ENCODE results near the gene ROBO4. TPM values are rescaled to one million over a fixed set of nuclear protein-coding genes. Genes with fewer than 3 reads are reported as not detected.

ROBO4 gene
- total and polyA plus RNA-seq, 2 donors (not counting 1 experiment from before 2014, with no cell fraction given) = not detected

DNA sequence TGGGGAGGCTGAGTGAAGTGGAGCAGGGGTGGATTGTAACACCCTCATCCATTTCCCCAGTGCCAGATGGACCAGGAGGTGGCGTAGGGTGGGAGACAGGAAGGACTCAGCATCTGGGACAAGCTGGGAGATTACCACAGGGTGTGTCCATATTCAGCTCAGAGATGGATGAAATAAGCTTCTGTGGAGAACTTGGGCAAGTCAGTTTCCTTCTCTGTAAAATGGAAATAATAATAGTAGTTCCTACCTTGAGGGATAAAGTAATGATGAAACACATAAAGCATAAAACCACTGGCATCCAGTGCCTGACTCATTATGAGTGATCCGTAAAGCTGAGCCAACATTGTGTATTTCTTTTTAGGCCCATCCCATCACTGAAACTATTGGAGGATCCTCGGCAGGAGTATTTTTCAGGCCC lies 607 bp upstream of the ROBO4 start:
- H3K9me3 ChIP-seq (ENCODE audit: control extremely low read depth in 1 of 3, control insufficient read depth in 2 of 3, insufficient read depth in 1 of 3, low read length in 2 of 3) = no peaks in the 10 kb centered on the region
- ATAC-seq (ENCODE audit: low read depth) (no peak), DNase-seq (no peak)
- H3K4me3 ChIP-seq (ENCODE audit: control extremely low read depth in 1 of 5, extremely low read depth in 1 of 5, insufficient read depth in 1 of 5, low read depth in 2 of 5, low read length in 4 of 5) = no peak overlapping the region
- no peak overlapping the region for H3K27ac ChIP-seq (ENCODE audit: low read length in 2 of 2)
- no peaks in the 10 kb centered on the region for H3K36me3 ChIP-seq (replicated peaks in 1 of 2; ENCODE audit: control extremely low read depth in 1 of 2, control insufficient read depth in 1 of 2, extremely low read depth in 1 of 2, insufficient read depth in 2 of 2, low read length in 1 of 2)
- Mint-ChIP-seq H3K9me3 (ENCODE audit: insufficient read depth) (no peaks in the 10 kb centered on the region), H3K27ac (no peak overlapping the region), H3K27me3 (peaks cover 47% of the 10 kb centered on the region), H3K4me1 (no peaks in the 10 kb centered on the region), H3K4me3 (no peak overlapping the region)
- H3K4me2 ChIP-seq (replicated peaks; ENCODE audit: low read depth, low read length, poor library complexity, severe bottlenecking) = no peak overlapping the region
- TF ChIP-seq, protein P1, sequence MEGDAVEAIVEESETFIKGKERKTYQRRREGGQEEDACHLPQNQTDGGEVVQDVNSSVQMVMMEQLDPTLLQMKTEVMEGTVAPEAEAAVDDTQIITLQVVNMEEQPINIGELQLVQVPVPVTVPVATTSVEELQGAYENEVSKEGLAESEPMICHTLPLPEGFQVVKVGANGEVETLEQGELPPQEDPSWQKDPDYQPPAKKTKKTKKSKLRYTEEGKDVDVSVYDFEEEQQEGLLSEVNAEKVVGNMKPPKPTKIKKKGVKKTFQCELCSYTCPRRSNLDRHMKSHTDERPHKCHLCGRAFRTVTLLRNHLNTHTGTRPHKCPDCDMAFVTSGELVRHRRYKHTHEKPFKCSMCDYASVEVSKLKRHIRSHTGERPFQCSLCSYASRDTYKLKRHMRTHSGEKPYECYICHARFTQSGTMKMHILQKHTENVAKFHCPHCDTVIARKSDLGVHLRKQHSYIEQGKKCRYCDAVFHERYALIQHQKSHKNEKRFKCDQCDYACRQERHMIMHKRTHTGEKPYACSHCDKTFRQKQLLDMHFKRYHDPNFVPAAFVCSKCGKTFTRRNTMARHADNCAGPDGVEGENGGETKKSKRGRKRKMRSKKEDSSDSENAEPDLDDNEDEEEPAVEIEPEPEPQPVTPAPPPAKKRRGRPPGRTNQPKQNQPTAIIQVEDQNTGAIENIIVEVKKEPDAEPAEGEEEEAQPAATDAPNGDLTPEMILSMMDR (IDR thresholded peaks at IDR 0.05) = no peak
- no peak for TF ChIP-seq EZH2 (IDR thresholded peaks at IDR 0.05; ENCODE audit: borderline replicate concordance, insufficient read depth, low read depth, low read length, poor library complexity, severe bottlenecking)
- CTCF ChIA-PET = interaction anchor here (1.1 kb wide), 1 partner anchor 43 kb away, joined by 3 read pairs; no protein-coding TSS in a partner anchor
- H4K20me1 ChIP-seq (ENCODE audit: control insufficient read depth, insufficient read depth, low read length, poor library complexity, severe bottlenecking) = no peaks in the 10 kb centered on the region
- no peaks in the 10 kb centered on the region for H3K4me1 ChIP-seq (ENCODE audit: control insufficient read depth in 2 of 2, insufficient read depth in 2 of 2, low read length in 2 of 2)
- intact Hi-C loops (cut with micrococcal nuclease) = no loop called here
- no peak overlapping the region for H3K9ac ChIP-seq (ENCODE audit: low read length)
- POLR2A ChIA-PET = no interaction called here
- H3K79me2 ChIP-seq (ENCODE audit: control insufficient read depth, insufficient read depth, low read length) = no peaks in the 10 kb centered on the region
- H3K27me3 ChIP-seq (replicated peaks in 1 of 4; ENCODE audit: control extremely low read depth in 1 of 4, control insufficient read depth in 3 of 4, insufficient read depth in 4 of 4, low read length in 3 of 4) = peaks cover 0 to 3% (median under 1%) of the 10 kb centered on the region in 4 experiments
- no peak overlapping the region for H2AFZ ChIP-seq (ENCODE audit: insufficient read depth, low read depth, low read length, poor library complexity, severe bottlenecking)
- 83% methylated on average over 1 of the region's 3 CpGs for WGBS (ENCODE audit: insufficient coverage)

DNA sequence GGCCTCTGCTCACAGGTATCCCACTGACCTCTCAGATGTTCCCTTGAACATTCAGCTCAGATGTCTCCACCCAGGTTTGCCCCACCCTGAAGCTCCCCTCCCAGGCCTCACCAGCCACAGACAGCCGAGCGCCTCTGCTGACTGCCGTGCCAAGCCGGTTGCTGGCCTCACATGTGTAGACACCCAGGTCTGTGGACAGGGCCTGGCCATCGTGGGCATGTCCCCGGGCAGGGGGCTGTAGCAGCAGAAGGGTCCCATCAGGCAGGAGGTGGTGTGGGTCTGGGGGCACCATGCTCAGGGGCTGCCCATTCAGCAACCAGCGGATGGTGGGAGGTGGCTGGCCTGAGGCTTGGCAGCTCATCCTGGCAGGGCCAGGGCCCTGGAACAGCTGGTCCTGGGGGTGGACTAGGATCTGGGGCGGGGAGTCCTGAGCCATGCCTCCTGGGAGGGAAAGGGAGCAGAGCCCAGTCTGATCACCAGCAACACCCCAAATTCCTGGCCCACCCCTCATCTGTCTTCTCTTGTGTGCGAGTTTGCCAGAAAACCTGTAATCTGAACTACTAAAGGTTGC lies 759 bp downstream of the ROBO4 start:
- Mint-ChIP-seq H3K9me3 (ENCODE audit: insufficient read depth) (no peaks in the 10 kb centered on the region), H3K4me3 (no peak overlapping the region), H3K4me1 (no peaks in the 10 kb centered on the region), H3K27me3 (peaks cover 57% of the 10 kb centered on the region), H3K27ac (no peak overlapping the region)
- no peak overlapping the region for H2AFZ ChIP-seq (ENCODE audit: insufficient read depth, low read depth, low read length, poor library complexity, severe bottlenecking)
- POLR2A ChIA-PET = no interaction called here
- ATAC-seq (ENCODE audit: low read depth) (no peak), DNase-seq (no peak)
- no peak overlapping the region for H3K4me2 ChIP-seq (replicated peaks; ENCODE audit: low read depth, low read length, poor library complexity, severe bottlenecking)
- H3K9me3 ChIP-seq (ENCODE audit: control extremely low read depth in 1 of 3, control insufficient read depth in 2 of 3, insufficient read depth in 1 of 3, low read length in 2 of 3) = no peaks in the 10 kb centered on the region
- CTCF ChIA-PET = no interaction called here
- no peaks in the 10 kb centered on the region for H3K36me3 ChIP-seq (replicated peaks in 1 of 2; ENCODE audit: control extremely low read depth in 1 of 2, control insufficient read depth in 1 of 2, extremely low read depth in 1 of 2, insufficient read depth in 2 of 2, low read length in 1 of 2)
- H3K4me1 ChIP-seq (ENCODE audit: control insufficient read depth in 2 of 2, insufficient read depth in 2 of 2, low read length in 2 of 2) = no peaks in the 10 kb centered on the region
- H3K27me3 ChIP-seq (replicated peaks in 1 of 4; ENCODE audit: control extremely low read depth in 1 of 4, control insufficient read depth in 3 of 4, insufficient read depth in 4 of 4, low read length in 3 of 4) = peaks cover 0 to 6% (median 1%) of the 10 kb centered on the region in 4 experiments
- WGBS (ENCODE audit: insufficient coverage) = 67% methylated on average over 5 of the region's 9 CpGs
- TF ChIP-seq, protein P1 (IDR thresholded peaks at IDR 0.05) = no peak
- no peak for TF ChIP-seq EZH2 (IDR thresholded peaks at IDR 0.05; ENCODE audit: borderline replicate concordance, insufficient read depth, low read depth, low read length, poor library complexity, severe bottlenecking)
- H3K79me2 ChIP-seq (ENCODE audit: control insufficient read depth, insufficient read depth, low read length) = no peaks in the 10 kb centered on the region
- H4K20me1 ChIP-seq (ENCODE audit: control insufficient read depth, insufficient read depth, low read length, poor library complexity, severe bottlenecking) = no peaks in the 10 kb centered on the region
- intact Hi-C loops (cut with micrococcal nuclease) = no loop called here
- no peak overlapping the region for H3K9ac ChIP-seq (ENCODE audit: low read length)
- H3K27ac ChIP-seq (ENCODE audit: low read length in 2 of 2) = no peak overlapping the region
- no peak overlapping the region for H3K4me3 ChIP-seq (ENCODE audit: control extremely low read depth in 1 of 5, extremely low read depth in 1 of 5, insufficient read depth in 1 of 5, low read depth in 2 of 5, low read length in 4 of 5)
